Activated CD8-positive, alpha-beta memory T cell treated with anti-CD3 and anti-CD28 coated beads for 24 hours (primary cell): ENCODE measurements around the gene LRRC8D.

ENCODE experiments used
- DNase-seq: peaks from one replicate; pipeline ENCODE4 v3.0.0-alpha.2; 2020

Gene LRRC8D

DNA sequence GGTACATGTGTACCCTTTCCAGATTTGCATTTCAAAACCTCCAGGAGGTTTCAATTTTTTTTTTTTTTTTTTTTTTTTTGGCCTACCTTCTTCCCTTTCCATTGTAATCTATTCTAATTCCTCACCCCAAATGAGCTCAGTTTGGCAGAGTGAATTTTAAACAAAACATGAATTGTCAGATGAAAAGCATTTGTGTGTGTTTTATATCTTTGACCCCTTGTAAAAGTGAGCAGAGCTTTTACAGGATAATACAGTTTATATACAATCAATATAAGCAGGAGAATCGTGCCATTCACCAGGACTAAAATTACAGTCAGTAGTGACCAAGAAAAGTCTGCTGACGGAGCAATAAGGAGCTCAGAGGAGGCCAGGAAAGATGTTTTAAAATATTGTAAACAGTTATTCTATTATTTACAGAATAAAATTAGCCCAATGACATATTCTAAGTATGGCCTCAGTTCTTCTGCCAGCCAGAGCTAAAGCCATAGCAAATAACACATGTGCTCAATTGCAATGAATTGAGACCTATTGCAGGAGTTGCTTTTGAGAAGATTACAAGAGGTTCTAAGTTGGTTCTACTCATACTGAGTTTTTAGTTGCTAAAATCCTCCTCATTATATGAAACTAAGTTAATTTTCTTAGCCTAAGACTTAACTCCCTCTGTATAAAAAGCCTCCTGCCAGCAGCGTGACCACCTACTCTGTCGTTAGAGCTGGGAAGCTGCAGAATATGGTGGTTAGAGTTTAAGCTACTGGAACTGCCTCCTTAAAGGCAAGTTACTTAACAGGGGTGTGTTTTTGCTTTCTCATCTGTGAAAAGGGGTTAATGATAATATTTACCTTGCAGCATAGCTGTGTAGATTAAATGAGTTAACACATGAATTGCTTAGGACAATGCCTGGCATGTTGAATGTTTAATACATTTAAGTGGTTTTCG, 123.3 kb downstream of the LRRC8D start:
- DNase-seq: no peak

DNA sequence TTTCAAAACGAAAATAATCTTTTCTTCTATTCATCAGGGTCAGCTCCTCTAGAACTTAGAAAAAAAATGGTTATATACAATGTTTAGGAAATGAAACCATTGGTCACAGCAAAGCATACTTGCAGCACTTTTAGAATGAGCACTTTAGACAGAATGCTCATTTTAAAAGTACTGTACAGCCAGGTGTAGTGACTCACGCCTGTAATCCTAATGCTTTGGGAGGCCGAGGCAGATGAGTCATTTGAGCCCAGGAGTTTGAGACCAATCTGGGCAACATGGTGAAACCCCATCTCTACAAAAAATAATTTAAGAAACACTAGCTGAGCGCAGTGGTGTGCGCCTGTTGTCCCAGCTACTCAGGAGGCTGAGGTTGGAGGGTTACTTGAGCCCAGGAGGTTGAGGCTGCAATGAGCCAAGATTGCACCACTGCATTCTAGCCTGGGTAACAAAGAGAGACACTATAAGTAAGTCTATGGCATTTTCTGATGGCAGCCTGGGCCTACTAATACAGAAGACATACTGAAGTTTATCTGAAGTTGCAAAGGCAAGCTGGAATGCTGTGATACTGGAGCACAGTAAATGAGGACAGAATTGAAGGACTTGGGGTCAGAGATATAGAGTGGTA, 125.1 kb downstream of the LRRC8D start:
- DNase-seq: no peak

DNA sequence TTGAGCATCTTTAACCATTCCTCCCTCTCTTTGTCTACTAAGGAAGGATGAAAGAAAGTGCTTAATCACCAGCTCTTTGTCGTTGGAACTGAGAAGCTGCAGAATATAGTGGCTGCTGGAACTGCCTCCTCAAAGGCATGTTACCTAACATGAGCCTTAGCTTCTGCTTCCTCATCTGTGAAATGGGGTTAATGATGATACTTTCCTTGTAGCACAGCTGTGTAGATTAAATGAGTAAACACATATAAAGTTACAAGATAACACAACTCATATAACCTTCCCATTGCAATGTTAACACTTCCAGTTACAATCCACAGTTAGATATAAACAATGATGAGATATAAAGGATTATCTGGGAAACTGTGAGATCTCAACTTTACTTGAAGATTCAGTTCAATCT, 125.7 kb downstream of the LRRC8D start:
- no peak for DNase-seq

DNA sequence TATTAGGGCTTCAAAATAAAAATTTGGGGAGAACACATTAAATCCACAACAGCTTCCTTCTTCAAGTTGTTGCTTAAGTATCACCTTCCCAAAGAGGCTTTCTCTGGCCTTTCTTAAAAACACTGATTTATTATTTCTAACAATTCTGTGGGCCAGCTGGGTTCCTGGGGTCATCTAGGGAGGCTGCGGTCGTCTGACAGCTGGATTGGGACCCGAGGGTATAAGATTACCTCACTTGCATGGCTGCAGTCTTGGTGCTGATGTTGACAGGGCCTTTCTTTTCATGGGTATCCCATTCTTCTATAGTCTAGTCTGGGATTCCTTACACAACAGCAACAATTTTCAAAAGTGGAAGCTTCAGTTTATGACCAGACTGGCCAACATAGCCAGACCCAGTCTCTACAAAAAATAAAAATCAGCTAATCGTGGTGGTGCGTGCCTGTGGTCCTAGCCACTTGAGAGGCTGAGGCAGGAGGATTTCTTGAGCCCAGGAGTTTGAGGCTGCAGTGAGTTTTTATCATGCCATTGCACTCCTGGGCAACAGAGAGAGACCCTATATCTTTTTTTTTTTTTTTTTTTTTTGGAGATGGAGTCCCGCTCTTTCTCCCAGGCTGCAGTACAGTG, 128.0 kb downstream of the LRRC8D start:
- DNase-seq: no peak

DNA sequence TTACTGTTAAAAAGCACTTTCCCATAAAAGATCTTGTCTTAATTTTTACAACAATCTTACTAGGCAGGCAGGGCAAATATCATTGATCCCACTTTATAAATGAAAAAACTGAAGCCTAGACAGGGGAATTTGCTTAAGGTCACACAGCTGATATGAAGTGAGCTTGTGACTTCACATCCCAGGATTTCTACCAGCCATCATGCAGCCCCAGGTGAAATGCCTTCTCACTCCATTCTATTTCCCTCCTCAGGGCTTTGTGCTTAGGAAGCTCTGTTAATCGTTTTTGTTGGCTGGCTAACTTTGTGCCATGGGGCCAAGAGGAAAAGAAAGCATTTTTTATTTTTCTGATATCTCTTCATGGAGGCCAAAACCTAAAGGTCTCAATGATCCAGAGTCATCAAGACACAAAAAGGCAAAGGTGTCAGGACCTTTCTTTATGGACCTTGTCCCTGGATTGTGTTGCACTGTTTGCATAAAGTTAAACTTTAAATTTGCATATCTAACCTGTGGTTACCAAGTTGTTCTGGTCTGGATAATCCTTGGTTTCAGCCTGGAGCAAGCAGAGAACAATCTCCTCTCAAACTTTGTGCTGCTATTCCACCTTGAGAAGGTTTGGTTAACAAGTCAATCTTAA, 129.3 kb downstream of the LRRC8D start:
- DNase-seq: no peak

DNA sequence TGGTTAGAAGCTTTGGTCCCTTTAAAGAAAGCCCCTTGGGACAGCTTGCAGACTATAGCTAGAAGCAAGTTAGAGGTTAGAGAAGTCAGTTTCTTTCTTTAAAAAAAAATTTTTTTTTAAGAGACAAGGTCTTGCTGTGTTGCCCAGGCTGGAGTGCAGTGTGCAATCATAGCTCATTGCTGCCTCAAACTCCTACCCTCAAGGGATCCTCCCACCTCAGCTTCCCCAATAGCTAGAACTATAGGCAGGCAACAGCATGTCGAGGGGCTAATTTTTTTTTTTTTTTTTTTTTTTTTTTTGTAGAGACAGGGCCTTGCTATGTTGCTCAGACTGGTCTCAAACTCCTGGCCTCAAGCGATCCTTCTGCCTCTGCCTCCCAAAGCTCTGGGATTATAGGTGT, 129.9 kb downstream of the LRRC8D start:
- no peak for DNase-seq

DNA sequence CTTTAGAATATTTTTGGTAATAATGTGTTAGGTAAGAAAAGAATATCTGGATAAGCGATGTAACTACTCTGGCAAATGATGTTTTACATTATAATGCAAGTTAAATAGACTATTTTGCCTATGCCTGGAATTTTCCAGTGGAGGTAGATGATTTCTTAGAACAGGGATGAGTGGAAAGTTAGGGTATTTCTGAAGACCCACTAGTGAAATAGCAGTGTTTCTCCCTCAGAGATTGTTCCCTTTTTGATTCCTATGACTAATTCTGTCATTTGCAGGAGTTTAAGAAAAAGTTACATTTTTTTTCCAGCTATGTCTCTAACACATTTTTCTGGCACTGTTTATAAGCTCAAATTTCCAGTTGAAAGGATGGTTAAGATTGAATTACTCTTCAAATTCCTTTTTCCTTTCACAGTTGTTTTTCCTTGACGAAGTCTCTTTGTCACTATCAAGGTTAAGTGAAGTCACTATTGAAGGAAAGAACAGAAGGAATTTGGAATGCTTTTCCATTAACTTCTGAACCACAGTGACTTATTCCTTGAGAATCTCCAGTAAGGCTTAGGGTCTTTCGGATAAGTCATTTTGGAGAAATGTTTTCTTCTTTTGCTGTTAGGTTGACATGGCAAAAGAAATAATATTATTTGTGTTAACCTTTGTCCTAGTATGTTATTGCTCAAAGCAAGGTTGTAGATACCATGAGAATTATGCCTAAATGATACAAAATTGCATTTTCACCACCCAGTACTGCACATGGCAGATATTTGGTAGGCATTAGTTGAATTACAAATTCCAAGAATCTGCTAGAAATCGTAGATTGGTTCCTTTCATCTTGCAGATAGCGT, 131.2 kb downstream of the LRRC8D start:
- DNase-seq: no peak

DNA sequence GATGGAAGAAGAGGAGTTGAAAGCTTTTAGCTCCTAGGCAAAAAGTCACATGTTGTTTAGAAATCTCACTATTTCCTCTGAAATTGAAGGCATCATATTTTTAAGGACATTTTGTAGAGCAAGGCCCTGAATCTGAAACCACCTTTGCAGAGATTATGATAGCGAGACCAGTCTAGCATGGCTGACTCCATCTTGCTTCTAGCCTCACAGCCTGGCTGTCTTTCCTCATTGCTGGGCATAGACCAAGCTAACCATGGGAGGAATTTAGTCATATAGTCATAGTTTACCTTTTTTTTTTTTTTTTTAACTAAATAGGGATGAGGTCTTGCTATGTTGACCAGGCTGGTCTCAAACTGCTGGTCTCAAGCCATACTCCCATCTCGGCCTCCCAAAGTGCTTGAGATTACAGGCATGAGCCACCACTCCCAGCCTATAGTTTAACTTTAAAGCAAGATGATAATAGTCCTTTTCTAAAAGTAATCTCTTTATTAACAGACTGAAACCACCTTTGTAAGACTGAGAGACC, 131.8 kb downstream of the LRRC8D start:
- no peak for DNase-seq

DNA sequence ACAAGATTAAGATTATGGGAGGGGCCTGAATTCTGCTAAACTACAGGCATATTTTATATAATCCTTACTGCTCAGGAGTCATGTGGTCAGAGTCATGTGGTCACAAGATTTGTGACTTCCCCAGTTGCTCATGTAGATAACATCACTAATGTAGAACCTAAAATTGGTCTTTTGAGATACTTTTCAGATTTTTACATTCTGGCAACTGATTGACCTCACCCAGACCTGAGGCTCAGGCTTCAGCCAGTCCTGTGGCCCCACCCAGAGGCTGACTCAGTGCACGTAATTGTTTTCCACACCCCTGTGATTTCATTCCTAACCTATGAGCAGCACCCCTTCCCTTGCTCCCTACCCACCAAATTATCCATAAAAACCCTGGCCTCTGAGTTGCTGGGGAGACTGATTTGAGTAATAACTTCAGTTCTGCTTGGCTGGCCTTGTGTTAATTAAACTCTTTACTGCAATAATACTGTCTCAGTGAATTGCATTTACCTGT, 132.3 kb downstream of the LRRC8D start:
- DNase-seq: no peak

DNA sequence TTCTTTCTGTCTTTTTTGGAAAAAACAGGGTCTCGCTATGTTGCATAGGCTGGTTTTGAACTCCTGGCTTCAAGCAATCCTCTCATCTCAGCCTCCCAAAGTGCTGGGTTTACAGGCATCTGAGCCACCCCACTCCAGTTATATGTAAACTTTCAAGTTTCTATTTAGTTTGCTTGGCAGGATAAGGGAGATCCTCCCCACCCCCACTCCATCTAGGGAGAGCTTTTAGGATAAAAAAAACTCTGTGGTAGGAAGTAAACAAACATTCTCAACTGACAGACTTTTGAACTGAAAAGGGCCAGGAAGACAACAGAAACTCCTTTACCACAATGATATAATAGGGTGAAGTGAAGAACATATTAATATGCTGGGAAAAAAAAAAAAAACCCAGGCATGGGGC, 133.1 kb downstream of the LRRC8D start:
- DNase-seq: no peak

DNA sequence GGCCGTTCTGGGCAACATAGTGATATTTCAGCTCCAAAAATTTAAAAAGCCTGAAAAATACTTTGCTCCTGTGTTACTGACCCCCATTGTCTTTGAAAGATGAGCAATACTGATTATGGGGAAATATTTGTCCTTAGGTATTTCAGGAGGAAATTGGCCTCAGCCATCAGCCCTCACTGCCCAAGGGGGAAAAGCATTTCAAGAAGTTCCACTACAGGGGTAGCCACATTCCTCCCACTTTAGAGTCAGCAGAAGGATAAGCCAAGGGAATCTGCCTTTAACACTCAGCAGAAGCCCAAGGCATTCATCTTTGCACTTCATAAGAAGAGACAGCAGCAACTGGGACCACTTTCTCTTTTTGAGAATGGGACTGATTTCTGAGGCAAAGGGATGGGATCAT, 133.6 kb downstream of the LRRC8D start:
- DNase-seq: no peak

DNA sequence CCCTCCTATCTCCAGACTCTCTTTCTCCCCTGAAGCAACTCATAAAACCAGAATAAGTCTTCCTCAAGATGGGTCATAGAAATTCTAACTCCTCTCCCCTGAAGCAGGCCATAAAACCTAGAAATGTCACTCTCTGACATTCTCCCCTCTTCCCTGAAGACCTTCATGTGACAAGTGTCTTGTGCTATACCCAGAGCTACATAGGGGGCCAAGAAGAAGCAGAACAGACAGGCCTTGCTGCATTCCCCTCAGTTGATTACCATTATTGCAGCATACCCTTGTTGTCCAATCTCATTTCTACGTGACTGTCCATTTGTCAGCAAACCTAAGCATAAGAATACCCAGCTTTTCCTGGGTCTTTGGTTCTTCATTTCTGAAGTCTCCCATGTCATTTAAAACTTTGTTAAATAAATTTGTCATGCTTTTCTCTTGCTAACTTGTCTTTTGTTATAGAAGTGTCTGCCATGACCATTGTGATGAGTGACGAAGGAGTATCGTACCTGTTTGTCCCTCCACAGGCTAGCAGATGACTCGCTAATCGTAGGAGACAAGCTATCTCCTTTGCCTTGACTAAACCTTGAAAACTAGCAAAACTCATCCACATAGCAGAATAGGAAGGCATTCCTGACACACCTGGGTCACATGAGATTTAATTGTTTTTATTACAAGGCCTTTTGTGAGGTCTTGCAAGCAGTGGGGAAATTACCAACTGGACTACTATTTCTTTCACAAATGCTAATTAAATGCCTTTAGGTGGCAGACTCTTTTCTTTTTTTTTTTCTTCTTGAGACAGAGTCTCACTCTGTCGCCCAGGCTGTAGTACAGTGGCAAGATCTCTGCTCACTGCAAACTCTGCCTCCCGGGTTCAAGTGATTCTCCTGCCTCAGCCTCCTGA, 134.7 kb downstream of the LRRC8D start:
- no peak for DNase-seq

DNA sequence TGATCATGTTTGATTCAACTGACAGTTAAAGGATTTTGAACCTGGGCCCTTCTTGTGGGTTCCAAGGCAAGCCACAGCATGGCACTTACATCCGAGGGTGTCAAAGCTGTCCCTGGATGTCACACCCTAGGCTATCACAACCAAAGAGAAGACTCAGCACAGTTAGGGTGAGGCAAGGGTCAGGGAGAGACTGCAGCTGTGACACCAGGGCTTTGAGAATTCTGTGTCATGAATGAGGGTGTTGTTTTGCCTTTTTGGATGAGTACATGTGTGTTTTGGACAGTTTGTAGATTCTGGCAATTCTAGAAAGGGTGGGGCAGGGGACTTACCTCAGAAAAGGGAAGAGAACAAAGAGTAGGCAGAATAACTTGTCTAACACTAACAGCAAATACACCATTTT, 136.3 kb downstream of the LRRC8D start:
- DNase-seq: no peak

DNA sequence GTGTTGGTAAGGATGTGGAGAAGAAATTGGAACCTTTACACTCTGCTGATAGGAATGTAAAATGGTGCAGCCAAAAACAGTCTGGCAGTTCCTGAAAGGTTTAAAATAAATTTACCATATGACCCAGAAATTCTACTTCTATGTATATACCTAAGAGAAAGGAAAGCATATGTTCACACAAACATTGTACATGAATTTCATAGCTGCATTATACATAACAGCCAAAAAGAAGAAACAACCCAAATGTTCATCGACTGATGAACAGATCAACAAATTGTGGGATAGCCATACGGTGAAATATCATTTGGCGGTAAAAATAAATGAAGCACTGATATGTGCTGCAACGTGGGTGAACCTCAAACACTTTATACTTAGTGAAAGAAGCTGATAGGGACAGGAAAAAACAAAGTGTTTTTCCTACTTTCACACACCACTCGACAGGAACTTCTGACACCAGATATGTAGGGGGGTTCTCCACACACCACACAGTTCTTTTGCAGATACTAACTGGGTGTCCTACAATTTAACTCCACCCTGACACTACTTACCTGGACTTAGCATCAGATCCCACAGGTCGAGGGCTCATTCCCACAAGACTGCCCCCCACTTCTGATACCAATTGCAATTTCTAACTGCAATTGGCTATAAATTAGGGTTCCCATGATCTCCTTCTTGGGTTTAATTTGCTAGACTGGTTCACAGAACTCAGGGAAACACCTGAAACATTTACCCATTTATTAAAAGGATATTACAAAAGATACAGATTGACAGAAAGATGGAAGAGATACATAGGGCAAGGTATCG, 138.2 kb downstream of the LRRC8D start:
- DNase-seq: no peak

DNA sequence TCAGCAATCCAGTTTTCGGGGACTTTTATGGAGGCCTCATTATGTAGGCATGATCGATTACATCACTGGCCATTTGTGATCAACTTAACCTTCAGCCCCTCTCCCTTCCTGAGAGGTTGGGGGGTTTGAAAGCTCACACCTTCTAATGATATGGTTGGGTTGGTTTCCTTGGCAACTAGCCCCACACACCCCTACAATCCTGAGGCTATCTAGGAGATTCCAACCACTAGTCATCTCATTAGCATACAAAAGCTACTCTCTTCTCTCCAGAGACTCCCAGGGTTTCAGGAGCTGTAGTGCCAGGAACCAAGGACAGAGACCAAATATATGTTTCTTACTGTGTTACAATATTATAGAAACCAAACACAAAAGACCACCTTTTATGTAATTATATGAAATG, 138.9 kb downstream of the LRRC8D start:
- no peak for DNase-seq

DNA sequence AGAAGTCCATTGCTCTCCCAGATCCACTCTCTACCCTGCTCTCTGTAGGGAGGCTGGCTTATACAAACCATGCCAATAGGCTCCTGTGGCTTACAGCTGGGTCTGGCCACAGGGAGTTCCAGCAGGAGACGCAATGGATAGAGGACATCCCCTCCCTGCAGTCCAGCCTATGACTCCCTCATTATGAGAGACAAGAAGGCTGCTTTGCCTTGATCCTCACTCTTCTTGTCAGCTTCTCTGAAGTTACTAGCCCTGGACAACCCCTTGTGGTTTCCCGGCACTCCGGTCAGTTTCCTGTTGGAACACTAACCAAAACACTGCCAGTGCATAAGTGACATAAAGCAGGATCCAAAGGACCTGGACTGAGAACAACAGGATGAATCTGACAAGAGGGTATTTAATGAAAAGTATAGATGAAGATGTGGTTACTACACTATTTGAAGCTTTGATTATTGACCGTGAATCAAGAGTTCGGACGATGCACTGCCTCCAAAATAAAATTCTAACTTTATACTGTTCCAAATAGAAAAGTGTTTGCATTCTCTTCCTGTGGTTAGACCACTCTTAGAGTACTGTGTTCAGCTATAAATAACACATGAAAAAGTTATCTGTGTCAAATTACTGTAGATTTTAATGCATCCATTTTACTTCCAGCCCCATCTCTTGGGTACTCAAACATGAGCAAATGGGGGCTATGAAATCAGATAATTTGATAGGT, 141.4 kb downstream of the LRRC8D start:
- DNase-seq: no peak

DNA sequence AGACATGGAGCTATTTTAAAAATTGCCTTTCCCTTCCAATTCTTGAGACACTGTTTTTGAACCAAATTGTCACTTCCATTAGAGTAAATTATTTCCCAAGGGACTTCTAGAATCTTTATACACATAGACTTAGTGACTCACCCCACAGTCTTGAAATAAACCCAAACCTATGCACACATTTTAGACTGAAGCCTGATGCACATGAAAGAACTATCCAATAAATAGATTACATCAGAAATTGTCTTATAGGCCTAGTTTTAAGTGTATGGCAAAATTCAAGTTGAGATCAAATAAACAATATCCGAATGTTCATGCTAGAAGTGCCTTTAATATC, 141.9 kb downstream of the LRRC8D start:
- DNase-seq: no peak

DNA sequence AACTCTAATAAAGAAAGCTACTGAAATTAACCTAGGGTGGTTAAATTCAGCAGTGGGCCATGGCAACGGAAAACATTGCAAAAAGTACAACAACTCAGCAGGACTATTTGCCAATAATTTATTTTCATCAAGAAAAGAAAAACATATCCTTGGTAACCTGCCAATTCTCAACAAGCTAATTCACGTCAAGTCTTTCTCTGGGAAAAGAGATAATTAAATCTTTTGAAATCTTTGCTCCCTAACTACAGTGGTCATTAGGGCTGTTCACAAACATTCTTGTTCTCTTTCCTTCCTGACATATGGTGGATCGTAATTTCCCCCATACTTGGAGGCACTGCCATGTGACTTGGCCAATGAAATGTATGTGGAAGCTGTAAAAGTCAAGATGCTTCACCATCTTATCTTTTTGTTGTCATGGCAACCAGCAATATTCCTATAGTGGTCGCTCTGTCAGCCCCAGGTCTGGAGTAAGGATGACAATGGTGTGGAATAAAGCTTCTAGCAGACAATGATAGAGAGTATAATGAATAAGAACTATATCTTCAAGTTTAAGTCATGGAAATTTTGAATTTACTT, 144.4 kb downstream of the LRRC8D start:
- DNase-seq: no peak

DNA sequence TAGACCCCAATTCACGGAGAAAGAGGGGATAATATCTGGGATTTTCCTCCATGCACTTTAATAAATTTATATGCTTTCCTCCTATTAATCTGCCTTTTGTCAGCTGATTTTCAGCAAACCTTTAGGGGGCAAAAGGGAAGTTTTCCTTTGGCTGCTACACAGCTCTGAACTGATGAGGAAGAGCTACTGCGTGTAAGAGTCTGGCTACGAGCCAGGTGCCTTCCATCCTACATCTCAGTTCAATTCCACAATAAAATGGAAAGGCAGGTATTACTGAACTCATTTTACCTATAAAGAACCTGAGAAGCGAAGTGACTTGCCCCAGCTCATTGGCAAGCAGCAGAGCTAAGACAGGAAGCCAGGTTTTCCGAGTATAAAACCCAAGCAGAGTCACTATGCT, 145.8 kb downstream of the LRRC8D start:
- no peak for DNase-seq
